Right atrium auricular region (tissue), 2 donors: ENCODE results near the gene ASPHD2. TPM values are rescaled to one million over a fixed set of nuclear protein-coding genes. Genes with fewer than 3 reads are reported as not detected.

ENCODE experiments used
- total RNA-seq, 2 donors: library from RNA; depleted of rRNA; stranded (reverse); fragments of >200 nt; gene quantifications; one replicate each; pipeline ENCODE4 v1.1.0, GENCODE V29; 2016

Gene ASPHD2
- total RNA-seq, 2 donors from 2014 or later: 0.11 to 0.71 TPM

Other genes starting within 250 kb of the ASPHD2 start
- gene HPS4, start 54.5 kb downstream of the ASPHD2 start, total RNA-seq: 10 to 100 TPM in 1 of 2 donors, 1 to 10 TPM in 1; 6.8 to 10.8 TPM
- gene SRRD, start 54.6 kb downstream of the ASPHD2 start, total RNA-seq: 10 to 100 TPM; 20.4 to 25.0 TPM
- gene TFIP11, start 83.2 kb downstream of the ASPHD2 start, total RNA-seq: 10 to 100 TPM; 15.4 TPM
- gene TPST2, start 160.9 kb downstream of the ASPHD2 start, total RNA-seq: 100 to 1,000 TPM in 1 of 2 donors, 10 to 100 TPM in 1; 63.4 to 104 TPM
- 1 to 10 TPM in 1 of 2 donors, under 1 TPM in 1; 0.79 to 1.7 TPM for gene CRYBB1, start 188.8 kb downstream of the ASPHD2 start, total RNA-seq
- not detected for gene CRYBA4, start 192.7 kb downstream of the ASPHD2 start, total RNA-seq
- gene MIAT, start 228.3 kb downstream of the ASPHD2 start, total RNA-seq: 1 to 10 TPM in 1 of 2 donors, under 1 TPM in 1; 0.19 to 2.0 TPM